PC-3 (cell line): Measurements from ENCODE around the gene ACIN1. TPM values are rescaled to one million over a fixed set of nuclear protein-coding genes. Genes with fewer than 3 reads are reported as not detected.

Source experiments
- ATAC-seq: fragments of 200-7000 bp; cut with Tn5 transposase; 2 replicates; pipeline ENCODE4 v1.9.1; 2020; ENCODE audit warnings: mild to moderate bottlenecking, moderate library complexity
- Bru-seq: library from RNA; stranded (reverse); fragments of 400-500 nt; gene quantifications from one replicate; lab custom pipeline; 2021; lab: Mats Ljungman, UMichigan
- BruChase-seq, 2 experiments: library from RNA; stranded (reverse); fragments of 400-500 nt; gene quantifications; one replicate each; lab custom pipeline; 2021; lab: Mats Ljungman, UMichigan
- BruUV-seq: library from RNA; stranded (reverse); fragments of 400-500 nt; replicated peaks from 2 replicates; lab custom pipeline; 2021; lab: Mats Ljungman, UMichigan
- CTCF ChIA-PET: fragments of 300-600 bp; sonication (Branson Sonifier 250); formaldehyde crosslinking; loops from one replicate; lab custom pipeline; 2022; ENCODE audit warnings: antibody characterized with exemption; lab: Charles Lee
- POLR2A ChIA-PET: fragments of 300-600 bp; sonication (Branson Sonifier 250); formaldehyde crosslinking; loops from one replicate; lab custom pipeline; 2022; ENCODE audit warnings: antibody characterized with exemption; ENCODE audit not compliant: unreplicated experiment; lab: Charles Lee
- DNase-seq: peaks from one replicate; pipeline ENCODE4 v3.0.0-alpha.2; 2015
- H2AFZ ChIP-seq: fragments of 300-600 bp; sonication (generic); 2 replicates; pipeline ENCODE4 v1.6.0; 2016; ENCODE audit warnings: antibody characterized with exemption, low read length
- H3F3A ChIP-seq: fragments of 300-600 bp; sonication (generic); one replicate; pipeline ENCODE4 v1.6.0; 2017; ENCODE audit warnings: antibody characterized with exemption, low read length, control low read depth, mild to moderate bottlenecking; ENCODE audit not compliant: unreplicated experiment
- H3K27ac ChIP-seq: fragments of 300-600 bp; sonication (generic); 2 replicates; pipeline ENCODE4 v1.5.1; 2016; ENCODE audit warnings: mild to moderate bottlenecking, low read length
- H3K27me3 ChIP-seq: fragments of 300-600 bp; sonication (generic); 2 replicates; pipeline ENCODE4 v1.6.1; 2016; ENCODE audit warnings: low read length, mixed read lengths
- H3K36me3 ChIP-seq: fragments of 300-600 bp; sonication (generic); 2 replicates; pipeline ENCODE4 v1.6.1; 2016; ENCODE audit warnings: low read depth, mixed run types, low read length, mixed read lengths
- H3K4me1 ChIP-seq: fragments of 300-600 bp; sonication (generic); 2 replicates; pipeline ENCODE4 v1.5.1; 2016; ENCODE audit warnings: low read length; ENCODE audit not compliant: insufficient read depth
- H3K4me2 ChIP-seq: fragments of 300-600 bp; sonication (generic); 2 replicates; pipeline ENCODE4 v1.6.0; 2016; ENCODE audit warnings: low read length
- H3K4me3 ChIP-seq: fragments of 300-600 bp; sonication (generic); 2 replicates; pipeline ENCODE4 v1.5.1; 2016; ENCODE audit warnings: mild to moderate bottlenecking, low read length, mixed read lengths
- H3K79me2 ChIP-seq: fragments of 300-600 bp; sonication (generic); 2 replicates; pipeline ENCODE4 v1.6.1; 2017; ENCODE audit warnings: low read length, mixed read lengths
- H3K9ac ChIP-seq: fragments of 300-600 bp; sonication (generic); 2 replicates; pipeline ENCODE4 v1.6.0; 2016; ENCODE audit warnings: mild to moderate bottlenecking, low read length
- H3K9me2 ChIP-seq: fragments of 300-600 bp; sonication (generic); replicated peaks from 2 replicates; pipeline ENCODE4 v1.6.1; 2016; ENCODE audit warnings: mixed run types, low read length, mixed read lengths
- H3K9me3 ChIP-seq: fragments of 300-600 bp; sonication (generic); 2 replicates; pipeline ENCODE4 v1.6.1; 2016; ENCODE audit warnings: low read length, mixed read lengths
- H4K20me1 ChIP-seq: fragments of 300-600 bp; sonication (generic); 2 replicates; pipeline ENCODE4 v1.6.1; 2016; ENCODE audit warnings: low read length, mixed read lengths
- CTCF ChIP-seq: fragments of 300-600 bp; sonication (generic); conservative IDR thresholded peaks from 2 replicates; pipeline ENCODE4 v1.5.1; 2017; ENCODE audit warnings: antibody characterized with exemption, low read depth, mild to moderate bottlenecking, low read length
- EZH2 ChIP-seq: fragments of 300-600 bp; sonication (generic); IDR thresholded peaks from one replicate; pipeline ENCODE4 v1.6.1; 2017; ENCODE audit warnings: antibody characterized with exemption, mild to moderate bottlenecking, low read length; ENCODE audit not compliant: unreplicated experiment
- EZH2phosphoT487 ChIP-seq: fragments of 300-600 bp; sonication (generic); IDR thresholded peaks from 2 replicates; pipeline ENCODE4 v1.6.1; 2018; ENCODE audit warnings: mild to moderate bottlenecking, antibody characterized with exemption, low read length, borderline replicate concordance
- intact Hi-C: fragments of 100-400 bp; cut with micrococcal nuclease; formaldehyde crosslinking; loops from 2 replicates; pipeline ENCODE4 v1.9.0; 2023
- long read RNA-seq: library from polyadenylated mRNA; unstranded; transcript quantifications from one replicate; pipeline ENCODE4 v2.0.0, GENCODE V29; 2021; ENCODE audit not compliant: unreplicated experiment
- total RNA-seq: library from RNA; depleted of rRNA; stranded (reverse); fragments of >200 nt; gene quantifications from 2 replicates; pipeline ENCODE4 v1.2.3, GENCODE V29; 2014; rRNA removed

Gene ACIN1
- total RNA-seq (112 and 116 TPM in 2 replicates), Bru-seq, nascent RNA (percentile 95 among the genes with signal in this experiment), BruChase-seq, experiment 1, labeled RNA remaining after a 6-hour chase (percentile 96 among the genes with signal in this experiment), BruChase-seq, experiment 2, labeled RNA remaining after a 2-hour chase (percentile 96 among the genes with signal in this experiment)
- long read RNA-seq, full-length matches to known transcripts, result 7 of 84 reads
- long read RNA-seq, partial matches to known transcripts, result 61 of 84 reads
- long read RNA-seq, other reads (novel, unspliced or antisense), result 16 of 84 reads

- Histone ChIP-seq H3K9ac (peak within 1 kb of the TSS; percentile 96), H3F3A (no peaks in the 10 kb centered on the region), H3K27me3 (no peaks in the 10 kb centered on the region), H3K36me3 (peaks cover 39% of the 10 kb centered on the region), H3K4me2 (peak within 1 kb of the TSS; percentile 96), H3K4me1 (peaks cover 21% of the 10 kb centered on the region), H3K27ac (peak within 1 kb of the TSS; percentile 84), H3K79me2 (peaks cover 75% of the 10 kb centered on the region), H3K9me2 (no peaks in the 10 kb centered on the region), H2AFZ (peak within 1 kb of the TSS; percentile 91), H4K20me1 (peaks cover 29% of the 10 kb centered on the region), H3K4me3 (peak within 1 kb of the TSS; percentile 95), H3K9me3 (no peaks in the 10 kb centered on the region)
- TSS peak; percentile 51 for BruUV-seq
- intact Hi-C loops, result loop anchor here (2.0 kb wide), 1 partner anchor 26 kb away; no protein-coding TSS in a partner anchor
- ChIA-PET CTCF (interaction anchor here (0.6 to 2.5 kb wide), 8 partner anchors 20 to 108 kb away, joined by 3 to 45 read pairs (median 6); no protein-coding TSS in a partner anchor), POLR2A (interaction anchor here (0.5 to 1.8 kb wide), 16 partner anchors 13 to 1140 kb away, joined by 3 to 12 read pairs (median 4); partner anchors contain the start of gene PCK2)
- DNase-seq, result peak; percentile 70
- peak; percentile 47 for ATAC-seq
- TF ChIP-seq EZH2, result no peak
Observed at GRCh38 chr14:23094666-23095195, at the start of gene ACIN1. Gene ACIN1, minus strand, starts transcription at chr14:23095136. Its CDS starts 24 bp downstream, at chr14:23095112.

- ChIA-PET CTCF (no interaction called here), POLR2A (no interaction called here)
- H3K27me3 ChIP-seq, result 0 out of 2 replicates have a peak, but pooled peaks cover 12% of the 10 kb centered on the region
- H4K20me1 ChIP-seq, result no peaks in the 10 kb centered on the region
- no peak overlapping the region for H3K9ac ChIP-seq
- BruUV-seq, result no TSS peak
- H3K27ac ChIP-seq, result no peak overlapping the region
- H3F3A ChIP-seq, result no peaks in the 10 kb centered on the region
- no peaks in the 10 kb centered on the region for H3K36me3 ChIP-seq
- H3K4me2 ChIP-seq, result no peak overlapping the region
- no peak for ATAC-seq
- TF ChIP-seq CTCF (no peak), EZH2phosphoT487 (no peak), EZH2 (no peak)
- DNase-seq, result no peak
- H3K4me3 ChIP-seq, result no peak overlapping the region
- H2AFZ ChIP-seq, result no peak overlapping the region
- intact Hi-C loops, result no loop called here
- no peaks in the 10 kb centered on the region for H3K79me2 ChIP-seq
- H3K4me1 ChIP-seq, result no peaks in the 10 kb centered on the region
- no peaks in the 10 kb centered on the region for H3K9me2 ChIP-seq
- no peaks in the 10 kb centered on the region for H3K9me3 ChIP-seq
Observed at GRCh38 chr14:23143911-23144310, 49.0 kb upstream of the ACIN1 start.

GRCh38 chr14:23142826-23143225, 47.9 kb upstream of the ACIN1 start:
- intact Hi-C loops, result no loop called here

More at GRCh38 chr14:23142826-23143225, 47.9 kb upstream of the ACIN1 start:
- ATAC-seq, result no peak
- no peaks in the 10 kb centered on the region for H3K9me3 ChIP-seq
- POLR2A ChIA-PET, result no interaction called here
- no peak for DNase-seq
- H3K4me2 ChIP-seq, result no peak overlapping the region
- no peak overlapping the region for H2AFZ ChIP-seq
- CTCF ChIA-PET, result no interaction called here
- no peaks in the 10 kb centered on the region for H3F3A ChIP-seq
- H3K27me3 ChIP-seq, result 0 out of 2 replicates have a peak, but pooled peaks cover 12% of the 10 kb centered on the region
- H3K36me3 ChIP-seq, result no peaks in the 10 kb centered on the region
- no peak overlapping the region for H3K9ac ChIP-seq
- no peak for TF ChIP-seq CTCF
- TF ChIP-seq EZH2phosphoT487, result no peak
- no peak for TF ChIP-seq EZH2
- no TSS peak for BruUV-seq
- H3K79me2 ChIP-seq, result no peaks in the 10 kb centered on the region
- H4K20me1 ChIP-seq, result no peaks in the 10 kb centered on the region
- H3K9me2 ChIP-seq, result no peaks in the 10 kb centered on the region
- no peak overlapping the region for H3K4me3 ChIP-seq
- H3K27ac ChIP-seq, result no peak overlapping the region
- H3K4me1 ChIP-seq, result peaks cover 7% of the 10 kb centered on the region; the same call in 1 of the 2 replicates
